Smooth muscle cell (in vitro differentiated cells): ENCODE results near the gene SOS1. TPM values are rescaled to one million over a fixed set of nuclear protein-coding genes. Genes with fewer than 3 reads are reported as not detected.
"Not testable (repeated sequence)": the region's sequence is repeated elsewhere in the genome, so short reads cannot be mapped to it uniquely, and the experiment has no call there.

Experiments used
- DNase-seq: peaks from one replicate; lab custom pipeline; 2025; ENCODE audit not compliant: unreplicated experiment; lab: John Stamatoyannopoulos, UW
- H2AFZ ChIP-seq: fragments of 200-600 bp; sonication (generic); 2 replicates; pipeline ENCODE4 v1.6.0; 2016; ENCODE audit warnings: antibody characterized with exemption, low read depth, mild to moderate bottlenecking
- H3F3A ChIP-seq: fragments of 200-600 bp; sonication (generic); 2 replicates; pipeline ENCODE4 v1.6.0; 2017; ENCODE audit warnings: antibody characterized with exemption, low read depth
- H3K27ac ChIP-seq: fragments of 200-600 bp; sonication (generic); 2 replicates; pipeline ENCODE4 v1.5.1; 2016; ENCODE audit warnings: low read depth, mild to moderate bottlenecking
- H3K27me3 ChIP-seq: fragments of 200-600 bp; sonication (generic); 2 replicates; pipeline ENCODE4 v1.6.1; 2016; ENCODE audit warnings: low read depth, mild to moderate bottlenecking
- H3K36me3 ChIP-seq: fragments of 200-600 bp; sonication (generic); 2 replicates; pipeline ENCODE4 v1.5.1; 2016; ENCODE audit warnings: low read depth
- H3K4me1 ChIP-seq: fragments of 200-600 bp; sonication (generic); 2 replicates; pipeline ENCODE4 v1.5.1; 2016; ENCODE audit warnings: low read depth
- H3K4me2 ChIP-seq: fragments of 200-600 bp; sonication (generic); 2 replicates; pipeline ENCODE4 v1.6.0; 2016; ENCODE audit warnings: mild to moderate bottlenecking
- H3K4me3 ChIP-seq: fragments of 200-600 bp; sonication (generic); 2 replicates; pipeline ENCODE4 v1.5.1; 2016; ENCODE audit warnings: mild to moderate bottlenecking
- H3K79me2 ChIP-seq: fragments of 200-600 bp; sonication (generic); 2 replicates; pipeline ENCODE4 v1.6.0; 2016; ENCODE audit warnings: low read depth, mild to moderate bottlenecking
- H3K9ac ChIP-seq: fragments of 200-600 bp; sonication (generic); 2 replicates; pipeline ENCODE4 v1.6.0; 2016; ENCODE audit warnings: low read depth
- H3K9me3 ChIP-seq: fragments of 200-600 bp; sonication (generic); replicated peaks from 2 replicates; pipeline ENCODE4 v1.5.1; 2016; ENCODE audit warnings: low read depth
- H4K20me1 ChIP-seq: fragments of 200-600 bp; sonication (generic); 2 replicates; pipeline ENCODE4 v1.6.0; 2016; ENCODE audit warnings: low read depth
- CTCF ChIP-seq: fragments of 200-600 bp; sonication (generic); IDR thresholded peaks from 2 replicates; pipeline ENCODE4 v1.5.1; 2017; ENCODE audit warnings: borderline replicate concordance, mild to moderate bottlenecking, antibody characterized with exemption; ENCODE audit not compliant: insufficient read depth, poor library complexity, severe bottlenecking
- WGBS: methylation state at CpG from one replicate; pipeline ENCODE4 v1.1.7; 2016; ENCODE audit warnings: low lambda C conversion rate; 5-methylcytosine and 5-hydroxymethylcytosine counted together
- polyA plus RNA-seq: library from polyadenylated mRNA; unstranded; fragments of >200 nt; fragmentation: Nextera tagmentation; extraction: Ambion mirVana; gene quantifications from 2 replicates; pipeline ENCODE4 v1.2.1, GENCODE V29; 2016
- total RNA-seq: library from RNA; depleted of rRNA; stranded (reverse); fragments of >200 nt; gene quantifications from 2 replicates; pipeline ENCODE4 v1.2.3, GENCODE V29; 2014

The SOS1 gene
- total and polyA plus RNA-seq, 2 experiments from 2014 or later = 8.4 to 34.0 TPM

DNA sequence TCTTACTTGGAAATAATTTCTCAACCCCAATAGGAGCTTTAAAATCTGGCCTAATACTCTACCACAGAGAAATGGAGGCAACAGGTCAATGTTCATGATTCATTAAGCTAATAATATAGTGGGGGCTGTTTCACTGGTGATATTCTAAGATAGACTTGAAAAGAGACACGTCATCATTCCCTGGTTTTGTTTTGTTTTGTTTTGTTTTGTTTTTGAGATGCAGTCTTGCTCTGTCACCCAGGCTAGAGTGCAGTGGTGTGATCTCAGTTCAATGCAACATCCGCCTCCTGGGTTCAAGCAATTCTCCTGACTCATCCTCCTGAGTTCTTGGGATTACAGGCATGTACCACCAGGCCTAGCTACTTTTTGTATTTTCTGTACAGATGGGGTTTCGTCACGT, 37.5 kb upstream of the SOS1 start:
- Histone ChIP-seq H3F3A (no peaks in the 10 kb centered on the region), H3K4me1 (peaks cover 12% of the 10 kb centered on the region), H3K4me3 (no peak overlapping the region), H3K27ac (no peak overlapping the region), H3K9ac (no peak overlapping the region), H3K79me2 (no peaks in the 10 kb centered on the region), H2AFZ (no peak overlapping the region), H4K20me1 (no peaks in the 10 kb centered on the region), H3K9me3 (no peaks in the 10 kb centered on the region), H3K36me3 (no peaks in the 10 kb centered on the region), H3K27me3 (no peaks in the 10 kb centered on the region), H3K4me2 (no peak overlapping the region)
- no peak for DNase-seq
- WGBS = 93% methylated on average over 4 of the region's 4 CpGs
- no peak for TF ChIP-seq CTCF

GRCh38 chr2:39156846-39157245, 36.0 kb upstream of the SOS1 start:
- H3K4me1 ChIP-seq = peaks cover 6% of the 10 kb centered on the region
- H3K4me3 ChIP-seq = no peak overlapping the region
- no peak for DNase-seq
- H3K4me2 ChIP-seq = no peak overlapping the region
- no peaks in the 10 kb centered on the region for H3K9me3 ChIP-seq
- no peak overlapping the region for H2AFZ ChIP-seq
- no peak overlapping the region for H3K9ac ChIP-seq
- no peaks in the 10 kb centered on the region for H3K27me3 ChIP-seq
- no peaks in the 10 kb centered on the region for H3K36me3 ChIP-seq
- WGBS = 49% methylated on average over 6 of the region's 6 CpGs
- no peak for TF ChIP-seq CTCF
- no peaks in the 10 kb centered on the region for H3K79me2 ChIP-seq
- no peak overlapping the region for H3K27ac ChIP-seq
- no peaks in the 10 kb centered on the region for H4K20me1 ChIP-seq
- H3F3A ChIP-seq = no peaks in the 10 kb centered on the region

GRCh38 chr2:39156107-39156506, 35.3 kb upstream of the SOS1 start:
- no peak overlapping the region for H3K9ac ChIP-seq
- H2AFZ ChIP-seq = no peak overlapping the region
- no peaks in the 10 kb centered on the region for H3F3A ChIP-seq
- no peak overlapping the region for H3K27ac ChIP-seq
- TF ChIP-seq CTCF = no peak
- DNase-seq = no peak
- H3K79me2 ChIP-seq = no peaks in the 10 kb centered on the region
- peaks cover 5% of the 10 kb centered on the region for H3K4me1 ChIP-seq
- H3K27me3 ChIP-seq = no peaks in the 10 kb centered on the region
- H3K9me3 ChIP-seq = no peaks in the 10 kb centered on the region
- H3K4me3 ChIP-seq = no peak overlapping the region
- no peak overlapping the region for H3K4me2 ChIP-seq
- H4K20me1 ChIP-seq = no peaks in the 10 kb centered on the region
- no peaks in the 10 kb centered on the region for H3K36me3 ChIP-seq

- not testable (repeated sequence) for H3K4me3 ChIP-seq, H3K27ac ChIP-seq, H3F3A ChIP-seq, H3K27me3 ChIP-seq, H3K36me3 ChIP-seq, H3K9me3 ChIP-seq, H3K4me1 ChIP-seq, H3K9ac ChIP-seq, H3K4me2 ChIP-seq, H4K20me1 ChIP-seq, DNase-seq, H3K79me2 ChIP-seq, H2AFZ ChIP-seq
- 92% methylated on average over 4 of the region's 4 CpGs for WGBS
Measured at GRCh38 chr2:39155573-39155972, 34.7 kb upstream of the SOS1 start.
